Nephron progenitor cell (in vitro differentiated cells): ENCODE data around the gene LTA.

Source experiments
- DNase-seq: peaks from one replicate; pipeline ENCODE4 v3.0.0; 2021
- H3K27ac Mint-ChIP-seq: 2 replicates; pipeline ENCODE4 v1.8.0; 2021; ENCODE audit warnings: mild to moderate bottlenecking, moderate library complexity, mixed read lengths
- H3K27me3 Mint-ChIP-seq: 2 replicates; pipeline ENCODE4 v1.8.0; 2021; ENCODE audit warnings: mild to moderate bottlenecking, low read depth, mixed read lengths; ENCODE audit not compliant: poor library complexity
- H3K36me3 Mint-ChIP-seq: 2 replicates; pipeline ENCODE4 v1.8.0; 2021; ENCODE audit warnings: low read depth, mixed read lengths
- H3K4me1 Mint-ChIP-seq: 2 replicates; pipeline ENCODE4 v1.8.0; 2021; ENCODE audit warnings: mixed read lengths
- H3K4me3 Mint-ChIP-seq: 2 replicates; pipeline ENCODE4 v1.8.0; 2021; ENCODE audit warnings: mild to moderate bottlenecking, moderate library complexity, mixed read lengths
- H3K9me3 Mint-ChIP-seq: 2 replicates; pipeline ENCODE4 v1.8.0; 2021; ENCODE audit warnings: mild to moderate bottlenecking, moderate library complexity, mixed read lengths
- TF ChIP-seq, protein P1 (sequence below): fragments of 200-600 bp; sonication (generic); IDR thresholded peaks from 2 replicates; pipeline ENCODE4 v1.5.0; 2021; ENCODE audit warnings: antibody characterized with exemption

LTA gene

GRCh38 chr6:31573239-31574105 lies 1.4 kb downstream of the LTA start:
- Mint-ChIP-seq H3K9me3 (no peaks in the 10 kb centered on the region), H3K4me1 (peaks cover 37% of the 10 kb centered on the region), H3K36me3 (no peaks in the 10 kb centered on the region), H3K27ac (peak overlapping the region; percentile 40), H3K27me3 (peaks cover 53% of the 10 kb centered on the region), H3K4me3 (no peak overlapping the region)
- TF ChIP-seq, protein P1, sequence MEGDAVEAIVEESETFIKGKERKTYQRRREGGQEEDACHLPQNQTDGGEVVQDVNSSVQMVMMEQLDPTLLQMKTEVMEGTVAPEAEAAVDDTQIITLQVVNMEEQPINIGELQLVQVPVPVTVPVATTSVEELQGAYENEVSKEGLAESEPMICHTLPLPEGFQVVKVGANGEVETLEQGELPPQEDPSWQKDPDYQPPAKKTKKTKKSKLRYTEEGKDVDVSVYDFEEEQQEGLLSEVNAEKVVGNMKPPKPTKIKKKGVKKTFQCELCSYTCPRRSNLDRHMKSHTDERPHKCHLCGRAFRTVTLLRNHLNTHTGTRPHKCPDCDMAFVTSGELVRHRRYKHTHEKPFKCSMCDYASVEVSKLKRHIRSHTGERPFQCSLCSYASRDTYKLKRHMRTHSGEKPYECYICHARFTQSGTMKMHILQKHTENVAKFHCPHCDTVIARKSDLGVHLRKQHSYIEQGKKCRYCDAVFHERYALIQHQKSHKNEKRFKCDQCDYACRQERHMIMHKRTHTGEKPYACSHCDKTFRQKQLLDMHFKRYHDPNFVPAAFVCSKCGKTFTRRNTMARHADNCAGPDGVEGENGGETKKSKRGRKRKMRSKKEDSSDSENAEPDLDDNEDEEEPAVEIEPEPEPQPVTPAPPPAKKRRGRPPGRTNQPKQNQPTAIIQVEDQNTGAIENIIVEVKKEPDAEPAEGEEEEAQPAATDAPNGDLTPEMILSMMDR = no peak
- DNase-seq = no peak

GRCh38 chr6:31574106-31575061 lies 2.3 kb downstream of the LTA start:
- peaks cover 37% of the 10 kb centered on the region for H3K4me1 Mint-ChIP-seq
- H3K9me3 Mint-ChIP-seq = no peaks in the 10 kb centered on the region
- H3K27ac Mint-ChIP-seq = peak overlapping the region; percentile 40
- H3K36me3 Mint-ChIP-seq = no peaks in the 10 kb centered on the region
- H3K27me3 Mint-ChIP-seq = peaks cover 47% of the 10 kb centered on the region
- no peak for DNase-seq
- no peak overlapping the region for H3K4me3 Mint-ChIP-seq
- TF ChIP-seq, protein P1 = no peak

DNA sequence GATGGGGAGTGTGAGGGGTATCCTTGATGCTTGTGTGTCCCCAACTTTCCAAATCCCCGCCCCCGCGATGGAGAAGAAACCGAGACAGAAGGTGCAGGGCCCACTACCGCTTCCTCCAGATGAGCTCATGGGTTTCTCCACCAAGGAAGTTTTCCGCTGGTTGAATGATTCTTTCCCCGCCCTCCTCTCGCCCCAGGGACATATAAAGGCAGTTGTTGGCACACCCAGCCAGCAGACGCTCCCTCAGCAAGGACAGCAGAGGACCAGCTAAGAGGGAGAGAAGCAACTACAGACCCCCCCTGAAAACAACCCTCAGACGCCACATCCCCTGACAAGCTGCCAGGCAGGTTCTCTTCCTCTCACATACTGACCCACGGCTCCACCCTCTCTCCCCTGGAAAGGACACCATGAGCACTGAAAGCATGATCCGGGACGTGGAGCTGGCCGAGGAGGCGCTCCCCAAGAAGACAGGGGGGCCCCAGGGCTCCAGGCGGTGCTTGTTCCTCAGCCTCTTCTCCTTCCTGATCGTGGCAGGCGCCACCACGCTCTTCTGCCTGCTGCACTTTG lies 3.3 kb downstream of the LTA start, which contains the start of gene TNF:
Gene TNF, plus strand, starts transcription at position 231 of the 567 bp plus-strand sequence. Its CDS starts 177 bp downstream, at position 408.
- Mint-ChIP-seq H3K36me3 (no peaks in the 10 kb centered on the region), H3K9me3 (no peaks in the 10 kb centered on the region), H3K27me3 (peaks cover 45% of the 10 kb centered on the region), H3K4me3 (no peak within 1 kb of the TSS), H3K27ac (no peak within 1 kb of the TSS), H3K4me1 (peaks cover 39% of the 10 kb centered on the region)
- DNase-seq = no peak
- TF ChIP-seq, protein P1 = no peak

- TF ChIP-seq, protein P1 = no peak
- Mint-ChIP-seq H3K9me3 (no peaks in the 10 kb centered on the region), H3K27me3 (peaks cover 46% of the 10 kb centered on the region), H3K4me3 (no peak overlapping the region), H3K36me3 (no peaks in the 10 kb centered on the region), H3K27ac (no peak overlapping the region), H3K4me1 (peaks cover 46% of the 10 kb centered on the region)
- DNase-seq = no peak
These were observed 4.0 kb downstream of the LTA start for GRCh38 chr6:31575952-31576685.

- H3K27me3 Mint-ChIP-seq = peaks cover 48% of the 10 kb centered on the region
- peaks cover 55% of the 10 kb centered on the region for H3K4me1 Mint-ChIP-seq
- TF ChIP-seq, protein P1 = no peak
- no peak for DNase-seq
- H3K4me3 Mint-ChIP-seq = no peak overlapping the region
- no peaks in the 10 kb centered on the region for H3K36me3 Mint-ChIP-seq
- no peaks in the 10 kb centered on the region for H3K9me3 Mint-ChIP-seq
- H3K27ac Mint-ChIP-seq = peak overlapping the region; percentile 93
These were observed 4.9 kb downstream of the LTA start for GRCh38 chr6:31576897-31577578.
